Epithelial cell of esophagus (primary cell): ENCODE measurements around the gene FOXN1.

ENCODE experiments used
- DNase-seq: peaks from one replicate; pipeline ENCODE4 v3.0.0; 2010; ENCODE audit warnings: low read depth
- H3K4me3 ChIP-seq: 2 replicates; pipeline ENCODE4 v1.5.1; 2011; ENCODE audit warnings: mild to moderate bottlenecking, low read length, control low read depth
- CTCF ChIP-seq: IDR thresholded peaks from 2 replicates; pipeline ENCODE4 v1.5.1; 2011; ENCODE audit warnings: low read depth, mild to moderate bottlenecking, low read length, control low read depth, inconsistent platforms; ENCODE audit not compliant: insufficient read depth; ENCODE audit errors: missing control alignments

Gene FOXN1

DNA sequence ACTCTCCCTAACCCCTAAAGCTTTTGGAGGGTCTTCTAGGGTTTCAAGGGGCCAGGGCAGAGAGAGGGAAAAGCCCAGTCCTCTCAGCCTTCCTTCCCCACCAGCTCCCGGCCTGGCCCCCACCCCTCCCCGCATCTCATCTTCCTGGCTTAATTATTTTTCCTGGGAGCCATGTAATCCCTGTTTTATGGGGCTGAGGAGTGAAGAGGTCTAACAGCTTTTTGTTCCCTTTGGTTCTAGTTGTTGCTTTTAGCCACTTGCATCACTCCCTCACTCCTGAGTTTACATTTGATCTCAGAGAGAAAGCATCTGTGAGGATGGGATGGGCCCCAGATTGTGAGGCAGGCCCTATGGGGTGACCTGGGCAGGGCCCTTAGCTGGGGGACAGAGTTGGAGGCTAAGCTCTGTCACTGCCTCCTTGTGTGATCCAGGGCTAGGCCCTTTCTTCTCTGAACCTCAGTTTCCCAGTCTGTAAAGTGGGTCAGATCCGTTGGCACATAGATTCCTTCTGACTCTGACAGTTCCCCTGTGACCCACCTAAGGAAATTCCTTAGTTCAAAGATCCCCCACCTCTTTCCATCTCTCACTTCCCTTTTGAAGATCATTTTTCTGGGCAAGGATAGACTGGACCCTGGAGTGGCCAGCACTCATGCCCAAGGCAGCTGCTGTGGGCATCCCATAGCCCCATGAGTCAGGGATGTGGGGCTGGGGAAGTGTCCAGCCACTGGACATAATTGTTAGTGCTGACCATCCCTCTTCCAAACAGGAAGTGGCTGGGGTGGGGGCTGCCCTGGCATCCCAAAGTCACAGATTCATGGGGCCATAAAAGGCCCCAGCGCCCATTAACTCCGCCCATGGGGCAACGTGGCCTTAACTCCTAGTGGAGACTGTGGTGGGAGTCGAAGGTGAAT, 26.2 kb downstream of the FOXN1 start:
- DNase-seq = no peak
- no peak for TF ChIP-seq CTCF
- H3K4me3 ChIP-seq = no peak overlapping the region

DNA sequence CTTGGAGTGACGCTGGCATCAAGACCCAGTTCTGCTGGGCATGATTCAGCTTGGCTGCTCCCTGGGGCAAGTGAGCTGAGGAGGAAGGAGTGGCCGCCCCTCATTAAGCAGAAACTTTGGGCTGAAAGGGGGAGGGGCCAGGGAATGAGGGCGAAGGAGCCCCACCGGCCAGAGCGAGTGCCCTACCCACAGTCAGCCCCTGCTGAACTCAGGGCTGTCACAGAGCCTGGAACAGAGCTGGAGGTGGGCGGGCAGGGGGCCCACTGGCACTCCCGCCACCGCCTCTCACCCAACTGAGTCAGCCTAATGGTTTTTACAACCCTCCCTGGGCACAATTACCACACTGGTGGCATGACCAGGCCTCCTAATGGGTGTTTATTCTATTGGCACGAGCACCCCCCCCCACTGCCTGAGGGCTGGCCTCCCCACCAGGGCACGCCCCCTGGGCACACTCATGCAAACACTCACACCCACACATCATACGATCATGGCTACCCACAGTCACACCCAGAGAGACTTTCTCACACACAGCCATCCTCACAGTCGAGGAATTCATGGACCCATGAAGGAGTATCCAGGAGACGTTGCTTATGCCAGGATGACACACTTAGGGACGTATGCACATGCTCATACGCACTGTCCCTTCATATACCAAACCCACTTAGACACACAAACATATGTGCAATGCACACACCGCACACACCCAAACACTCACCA, 27.1 kb downstream of the FOXN1 start:
- no peak for TF ChIP-seq CTCF
- H3K4me3 ChIP-seq = no peak overlapping the region
- DNase-seq = peak; percentile 78

DNA sequence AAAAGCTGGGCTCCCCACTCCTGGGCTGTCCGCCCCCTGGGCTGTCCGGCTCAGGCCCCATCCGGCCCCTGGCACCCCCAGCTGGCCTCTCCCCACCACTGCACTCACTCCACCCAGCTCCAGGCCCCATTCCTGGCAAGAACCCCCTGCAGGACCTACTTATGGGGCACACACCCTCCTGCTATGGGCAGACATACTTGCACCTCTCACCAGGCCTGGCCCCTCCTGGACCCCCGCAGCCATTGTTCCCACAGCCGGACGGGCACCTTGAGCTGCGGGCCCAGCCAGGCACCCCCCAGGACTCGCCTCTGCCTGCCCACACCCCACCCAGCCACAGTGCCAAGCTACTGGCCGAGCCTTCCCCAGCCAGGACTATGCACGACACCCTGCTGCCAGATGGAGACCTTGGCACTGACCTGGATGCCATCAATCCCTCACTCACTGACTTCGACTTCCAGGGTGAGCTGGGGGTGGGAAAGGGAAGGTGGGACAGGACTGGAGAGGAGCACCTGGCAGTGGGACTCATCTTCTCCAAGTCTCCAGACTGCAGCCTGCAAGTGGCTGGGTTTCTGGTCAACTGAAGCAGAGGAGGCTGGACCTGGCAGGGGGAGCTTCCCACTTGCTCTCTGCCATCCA, 28.7 kb downstream of the FOXN1 start:
- TF ChIP-seq CTCF = no peak
- no peak for DNase-seq
- H3K4me3 ChIP-seq = no peak overlapping the region

DNA sequence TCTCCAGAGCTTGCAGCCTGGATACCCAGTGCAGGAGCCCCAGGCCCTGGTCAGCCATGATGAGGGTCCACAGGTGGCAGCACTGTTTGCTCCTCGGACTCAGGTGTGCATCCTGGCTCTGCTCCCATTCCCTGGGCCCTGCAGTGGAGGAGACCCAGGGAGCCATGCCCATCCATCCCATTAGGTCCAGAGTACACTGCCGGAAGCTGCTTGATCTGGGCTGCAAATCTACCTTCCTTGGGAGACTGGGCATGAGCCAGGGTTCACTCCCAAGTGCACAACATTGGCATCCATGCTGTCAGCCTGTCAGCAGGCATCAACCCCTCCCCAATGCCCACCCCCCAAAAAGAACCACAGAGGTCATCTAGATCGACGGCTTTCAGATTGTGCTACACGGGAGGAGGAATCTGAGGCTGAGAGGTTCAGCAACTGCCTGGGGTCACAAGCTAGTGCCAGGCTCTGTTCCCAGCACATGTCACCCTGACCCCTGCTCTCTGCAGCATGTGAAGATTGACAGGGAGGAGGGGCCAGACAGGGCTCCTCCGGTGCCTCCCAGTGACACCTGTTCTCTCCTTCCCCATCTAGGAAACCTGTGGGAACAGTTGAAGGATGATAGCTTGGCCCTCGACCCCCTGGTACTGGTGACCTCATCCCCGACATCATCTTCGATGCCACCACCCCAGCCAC, 30.5 kb downstream of the FOXN1 start:
- TF ChIP-seq CTCF = no peak
- H3K4me3 ChIP-seq = no peak overlapping the region
- DNase-seq = no peak

DNA sequence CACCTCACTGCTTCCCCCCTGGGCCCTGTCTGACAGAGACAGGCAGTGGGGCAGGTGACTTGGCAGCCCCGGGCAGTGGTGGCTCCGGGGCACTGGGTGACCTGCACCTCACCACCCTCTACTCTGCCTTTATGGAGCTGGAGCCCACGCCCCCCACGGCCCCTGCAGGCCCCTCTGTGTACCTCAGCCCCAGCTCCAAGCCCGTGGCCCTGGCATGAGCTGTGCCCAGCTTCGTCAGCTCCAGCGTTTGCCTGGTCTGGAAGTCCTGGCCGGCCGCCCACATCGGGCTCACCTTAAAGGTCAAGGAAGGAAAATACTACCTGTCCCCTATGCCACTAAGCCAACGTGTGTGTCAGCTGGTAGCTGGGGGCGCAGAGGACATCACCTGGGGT, 31.1 kb downstream of the FOXN1 start:
- TF ChIP-seq CTCF = no peak
- H3K4me3 ChIP-seq = no peak overlapping the region
- no peak for DNase-seq

DNA sequence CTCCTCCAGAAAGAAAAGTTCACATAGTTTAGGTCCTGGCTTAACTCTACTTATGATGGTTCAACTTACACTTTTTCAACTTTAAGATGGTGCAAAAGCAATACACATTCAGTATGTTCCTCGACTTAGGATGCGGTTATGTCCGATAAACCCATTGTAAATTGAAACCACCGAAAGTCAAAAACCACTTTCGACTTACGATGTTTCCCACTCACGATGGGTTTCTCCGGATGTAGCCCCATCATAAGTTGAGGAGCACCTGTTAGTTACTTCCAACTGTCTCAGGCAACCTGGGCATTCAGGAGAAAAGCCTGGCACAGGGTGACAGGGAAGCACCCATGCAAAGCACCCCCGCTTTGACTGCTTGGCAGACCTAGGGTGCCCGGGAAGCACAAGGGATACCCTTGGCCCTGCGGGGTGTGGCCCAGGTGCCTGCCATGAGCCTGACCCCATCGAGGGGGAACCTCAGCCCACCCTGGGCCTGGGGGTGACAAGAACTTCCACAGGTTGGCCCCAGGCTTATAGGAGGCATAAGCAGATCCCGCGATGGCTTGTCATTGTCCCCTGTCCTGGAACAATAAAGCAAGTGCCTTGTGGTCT, 32.2 kb downstream of the FOXN1 start:
- no peak for TF ChIP-seq CTCF
- DNase-seq = no peak
- no peak overlapping the region for H3K4me3 ChIP-seq
